Ammon's horn (tissue), 1 donor: ENCODE measurements around the gene MED31.
"Not testable (repeated sequence)": the region's sequence is repeated elsewhere in the genome, so short reads cannot be mapped to it uniquely, and the experiment has no call there.

Experiments
- DNase-seq: peaks from one replicate; pipeline ENCODE4 v3.0.0-alpha.2; 2016; ENCODE audit warnings: low spot score

MED31 gene

GRCh38 chr17:6651354-6651918 lies at the start of gene MED31, which contains the start of gene C17orf100:
TSS of gene MED31 (minus strand) at chr17:6651605. CDS start at chr17:6651528, 77 bp downstream.
TSS of gene C17orf100 (plus strand) at chr17:6651762. CDS start at chr17:6651914, 152 bp downstream.
- peak; percentile 89 for DNase-seq

- no peak for DNase-seq
These were observed 49.5 kb upstream of the MED31 start for GRCh38 chr17:6700948-6701307.

GRCh38 chr17:6699997-6700947 lies 48.9 kb upstream of the MED31 start:
- DNase-seq: no peak

- no peak for DNase-seq
These were observed 46.6 kb upstream of the MED31 start for GRCh38 chr17:6698004-6698403.

- DNase-seq: no peak
These were observed 45.5 kb upstream of the MED31 start for GRCh38 chr17:6696906-6697305.

- no peak for DNase-seq
These were observed 44.2 kb upstream of the MED31 start for GRCh38 chr17:6695565-6695964.

- DNase-seq: no peak
These were observed 43.6 kb upstream of the MED31 start for GRCh38 chr17:6695051-6695450.

- DNase-seq: not testable (repeated sequence)
These were observed 40.6 kb upstream of the MED31 start for GRCh38 chr17:6691958-6692357.

- DNase-seq: no peak
These were observed 40.1 kb upstream of the MED31 start for GRCh38 chr17:6691546-6691945.

GRCh38 chr17:6690641-6691040 lies 39.2 kb upstream of the MED31 start:
- DNase-seq: no peak

- no peak for DNase-seq
These were observed 37.5 kb upstream of the MED31 start for GRCh38 chr17:6688944-6689343.

GRCh38 chr17:6686026-6686425 lies 34.6 kb upstream of the MED31 start:
- no peak for DNase-seq

GRCh38 chr17:6684881-6685767 lies 33.7 kb upstream of the MED31 start:
- no peak for DNase-seq

GRCh38 chr17:6684460-6684783 lies 33.0 kb upstream of the MED31 start:
- DNase-seq: no peak

GRCh38 chr17:6683730-6684459 lies 32.5 kb upstream of the MED31 start:
- no peak for DNase-seq

GRCh38 chr17:6683081-6683684 lies 31.8 kb upstream of the MED31 start:
- no peak for DNase-seq

GRCh38 chr17:6682339-6682738 lies 30.9 kb upstream of the MED31 start:
- no peak for DNase-seq

GRCh38 chr17:6681671-6682070 lies 30.3 kb upstream of the MED31 start:
- no peak for DNase-seq

GRCh38 chr17:6681176-6681575 lies 29.8 kb upstream of the MED31 start:
- DNase-seq: no peak

GRCh38 chr17:6679241-6679640 lies 27.8 kb upstream of the MED31 start:
- no peak for DNase-seq

- DNase-seq: no peak
These were observed 26.5 kb upstream of the MED31 start for GRCh38 chr17:6677946-6678345.
